Calu3 (cell line): ENCODE results near the gene CMYA5. TPM values are rescaled to one million over a fixed set of nuclear protein-coding genes. Genes with fewer than 3 reads are reported as not detected.

ENCODE experiments used
- BruUV-seq: library from RNA; stranded (reverse); fragments of 400-500 nt; replicated peaks from 2 replicates; lab custom pipeline; 2021; lab: Mats Ljungman, UMichigan
- CTCF ChIA-PET: fragments of 300-600 bp; sonication (Branson Sonifier 250); formaldehyde crosslinking; loops from one replicate; lab custom pipeline; 2022; ENCODE audit warnings: antibody characterized with exemption; lab: Charles Lee
- DNase-seq: peaks from one replicate; pipeline ENCODE4 v3.0.0; 2022
- H3K27ac Mint-ChIP-seq: one replicate; pipeline ENCODE4 v1.8.0; 2022; ENCODE audit warnings: mixed read lengths; ENCODE audit not compliant: unreplicated experiment
- H3K27me3 Mint-ChIP-seq: one replicate; pipeline ENCODE4 v1.8.0; 2022; ENCODE audit warnings: mixed read lengths; ENCODE audit not compliant: unreplicated experiment
- H3K36me3 Mint-ChIP-seq: one replicate; pipeline ENCODE4 v1.8.0; 2022; ENCODE audit warnings: mild to moderate bottlenecking, moderate library complexity, mixed read lengths; ENCODE audit not compliant: insufficient read depth, unreplicated experiment
- H3K4me1 Mint-ChIP-seq: one replicate; pipeline ENCODE4 v1.8.0; 2022; ENCODE audit warnings: mild to moderate bottlenecking, low read depth, mixed read lengths; ENCODE audit not compliant: unreplicated experiment
- H3K4me3 Mint-ChIP-seq: one replicate; pipeline ENCODE4 v1.8.0; 2022; ENCODE audit warnings: mild to moderate bottlenecking, low read depth, moderate library complexity, mixed read lengths; ENCODE audit not compliant: unreplicated experiment
- H3K9me3 Mint-ChIP-seq: one replicate; pipeline ENCODE4 v1.8.0; 2022; ENCODE audit warnings: low read depth, mixed read lengths; ENCODE audit not compliant: unreplicated experiment
- CTCF ChIP-seq: fragments of 200-600 bp; IDR thresholded peaks from one replicate; pipeline ENCODE4 v1.8.0; 2022; ENCODE audit warnings: antibody characterized with exemption; ENCODE audit not compliant: unreplicated experiment
- intact Hi-C: fragments of 100-400 bp; cut with micrococcal nuclease; formaldehyde crosslinking; loops from one replicate; pipeline ENCODE4 v1.10.0; 2022; ENCODE audit not compliant: unreplicated experiment
- total RNA-seq: library from RNA; stranded (reverse); gene quantifications from 2 replicates; pipeline ENCODE4 v1.2.3, GENCODE V29; 2022

CMYA5 gene
- total RNA-seq, 1 experiment from 2014 or later: 3.3 TPM

GRCh38 chr5:79785983-79786382 lies 96.3 kb downstream of the CMYA5 start:
- no peak for TF ChIP-seq CTCF
- Mint-ChIP-seq H3K4me3 (no peak overlapping the region), H3K27me3 (no peaks in the 10 kb centered on the region), H3K4me1 (no peaks in the 10 kb centered on the region), H3K36me3 (peaks cover 7% of the 10 kb centered on the region), H3K27ac (no peak overlapping the region), H3K9me3 (no peaks in the 10 kb centered on the region)
- BruUV-seq: no TSS peak
- DNase-seq: no peak
- CTCF ChIA-PET: no interaction called here
- intact Hi-C loops: no loop called here

GRCh38 chr5:79787448-79787847 lies 97.8 kb downstream of the CMYA5 start:
- H3K36me3 Mint-ChIP-seq: peaks cover 7% of the 10 kb centered on the region
- no peak overlapping the region for H3K27ac Mint-ChIP-seq
- H3K27me3 Mint-ChIP-seq: no peaks in the 10 kb centered on the region
- DNase-seq: no peak
- no peak overlapping the region for H3K4me3 Mint-ChIP-seq
- TF ChIP-seq CTCF: no peak
- no peaks in the 10 kb centered on the region for H3K4me1 Mint-ChIP-seq
- H3K9me3 Mint-ChIP-seq: no peaks in the 10 kb centered on the region
- no TSS peak for BruUV-seq
- intact Hi-C loops: no loop called here
- CTCF ChIA-PET: no interaction called here

DNA sequence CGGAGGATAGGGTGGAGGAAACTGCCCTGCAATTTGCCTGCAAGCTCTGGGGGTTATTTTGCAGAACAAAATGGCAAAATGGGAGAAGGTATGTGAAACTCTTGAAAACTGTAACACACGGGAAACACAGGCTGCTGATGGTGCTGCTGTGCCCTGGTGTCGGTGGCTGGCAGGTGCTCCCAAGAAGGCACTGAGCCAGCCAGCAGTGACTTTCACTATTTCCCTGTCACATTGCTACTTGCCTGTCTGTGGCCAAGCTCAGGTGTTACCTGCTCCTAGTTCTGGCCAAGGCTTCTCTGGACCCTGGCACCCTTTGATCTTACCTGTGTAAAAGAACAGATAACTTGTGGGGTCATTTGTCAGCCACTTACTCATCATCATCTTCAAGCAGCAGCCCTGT lies 102.2 kb downstream of the CMYA5 start:
- no TSS peak for BruUV-seq
- Mint-ChIP-seq H3K4me3 (no peak overlapping the region), H3K4me1 (peaks cover 11% of the 10 kb centered on the region), H3K27ac (no peak overlapping the region), H3K27me3 (no peaks in the 10 kb centered on the region), H3K9me3 (no peaks in the 10 kb centered on the region), H3K36me3 (no peaks in the 10 kb centered on the region)
- DNase-seq: no peak
- CTCF ChIA-PET: no interaction called here
- TF ChIP-seq CTCF: no peak
- intact Hi-C loops: no loop called here

GRCh38 chr5:79792463-79792862 lies 102.8 kb downstream of the CMYA5 start:
- Mint-ChIP-seq H3K36me3 (no peaks in the 10 kb centered on the region), H3K27me3 (no peaks in the 10 kb centered on the region), H3K4me3 (no peak overlapping the region), H3K27ac (no peak overlapping the region), H3K4me1 (peaks cover 11% of the 10 kb centered on the region), H3K9me3 (no peaks in the 10 kb centered on the region)
- BruUV-seq: no TSS peak
- DNase-seq: no peak
- TF ChIP-seq CTCF: no peak
- intact Hi-C loops: no loop called here
- CTCF ChIA-PET: interaction anchor here (0.7 kb wide), 1 partner anchor 395 kb away, joined by 3 read pairs; no protein-coding TSS in a partner anchor
